Stomach (tissue), 4 donors: ENCODE data around the gene SORCS3.

Experiments used
- EP300 ChIP-seq: sonication (generic); formaldehyde crosslinking; IDR thresholded peaks from one replicate; pipeline ENCODE4 v1.6.1; 2017; ENCODE audit warnings: antibody characterized with exemption
- POLR2A ChIP-seq, 4 donors: fragments of 450-650 bp; IDR thresholded peaks; one replicate each; pipeline ENCODE4 v1.6.1; 2016; ENCODE audit warnings: antibody characterized with exemption in 4 of 4, control low read depth in 2 of 4, mild to moderate bottlenecking in 1 of 4, moderate library complexity in 1 of 4
- POLR2AphosphoS5 ChIP-seq, 3 donors: sonication (generic); formaldehyde crosslinking; IDR thresholded peaks; one replicate each; pipeline ENCODE4 v1.6.1; 2016; ENCODE audit warnings: antibody characterized with exemption in 3 of 3
- TF ChIP-seq, protein P1 (sequence below), 7 experiments: fragments of 450-650 bp in 4 of 7; fragments of 200-600 bp in 3 of 7; sonication (generic) in 3 of 7; IDR thresholded peaks; one replicate each; pipeline ENCODE4 v1.5.1; 2016 to 2019; ENCODE audit warnings: antibody characterized with exemption in 7 of 7, control low read depth in 2 of 7, mild to moderate bottlenecking in 1 of 7

DNA sequence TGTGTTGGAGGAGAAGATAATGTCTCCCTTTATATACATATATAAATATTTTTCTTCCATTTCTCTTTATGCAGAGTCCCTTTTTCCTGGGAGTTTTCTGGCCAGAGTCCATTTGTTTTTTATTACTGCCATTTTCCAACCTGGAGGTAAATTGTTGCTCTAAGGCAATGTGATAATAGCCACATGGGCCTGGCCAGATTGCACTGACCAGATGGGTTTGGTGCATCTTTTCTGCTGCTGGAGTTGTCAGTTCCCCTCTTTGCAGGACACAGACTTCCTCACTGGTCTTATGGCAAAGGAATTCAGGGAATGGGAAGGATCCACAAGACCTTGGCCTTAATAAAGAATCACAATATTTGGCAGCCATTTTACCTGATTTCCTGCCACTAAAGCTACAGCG is 254.9 kb downstream of the SORCS3 start:
- TF ChIP-seq, protein P1, sequence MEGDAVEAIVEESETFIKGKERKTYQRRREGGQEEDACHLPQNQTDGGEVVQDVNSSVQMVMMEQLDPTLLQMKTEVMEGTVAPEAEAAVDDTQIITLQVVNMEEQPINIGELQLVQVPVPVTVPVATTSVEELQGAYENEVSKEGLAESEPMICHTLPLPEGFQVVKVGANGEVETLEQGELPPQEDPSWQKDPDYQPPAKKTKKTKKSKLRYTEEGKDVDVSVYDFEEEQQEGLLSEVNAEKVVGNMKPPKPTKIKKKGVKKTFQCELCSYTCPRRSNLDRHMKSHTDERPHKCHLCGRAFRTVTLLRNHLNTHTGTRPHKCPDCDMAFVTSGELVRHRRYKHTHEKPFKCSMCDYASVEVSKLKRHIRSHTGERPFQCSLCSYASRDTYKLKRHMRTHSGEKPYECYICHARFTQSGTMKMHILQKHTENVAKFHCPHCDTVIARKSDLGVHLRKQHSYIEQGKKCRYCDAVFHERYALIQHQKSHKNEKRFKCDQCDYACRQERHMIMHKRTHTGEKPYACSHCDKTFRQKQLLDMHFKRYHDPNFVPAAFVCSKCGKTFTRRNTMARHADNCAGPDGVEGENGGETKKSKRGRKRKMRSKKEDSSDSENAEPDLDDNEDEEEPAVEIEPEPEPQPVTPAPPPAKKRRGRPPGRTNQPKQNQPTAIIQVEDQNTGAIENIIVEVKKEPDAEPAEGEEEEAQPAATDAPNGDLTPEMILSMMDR (IDR thresholded peaks at IDR 0.05) = no peak
- no peak for TF ChIP-seq POLR2AphosphoS5 (IDR thresholded peaks at IDR 0.05)
- no peak for TF ChIP-seq POLR2A (IDR thresholded peaks at IDR 0.05)
- TF ChIP-seq EP300 = no peak
